ENCODE measurements around the gene RPS2.

The RPS2 gene

GRCh38 chr16:1918351-1919326 is 46.0 kb downstream of the RPS2 start, which contains the start of gene HS3ST6:
Gene HS3ST6, minus strand, starts transcription at chr16:1918415. Its CDS starts 92 bp downstream, at chr16:1918323.
- no peaks in the 10 kb centered on the region for H3K79me2 ChIP-seq (ENCODE audit: insufficient read depth, low read length)
- H3K4me1 ChIP-seq (ENCODE audit: insufficient read depth, low read length, severe bottlenecking), result no peaks in the 10 kb centered on the region
- H3K27me3 ChIP-seq (ENCODE audit: insufficient read depth, low read length), result peaks cover 3% of the 10 kb centered on the region; the same call in 1 of the 2 replicates
- H3K4me3 ChIP-seq (ENCODE audit: low read depth, low read length, poor library complexity, severe bottlenecking), result no peak within 1 kb of the TSS
- H3K36me3 ChIP-seq (ENCODE audit: insufficient read depth, low read length), result no peaks in the 10 kb centered on the region
- H3F3A ChIP-seq (ENCODE audit: insufficient read depth, low read length), result no peaks in the 10 kb centered on the region
- no peak within 1 kb of the TSS for H3K4me2 ChIP-seq (ENCODE audit: low read length)
- no peaks in the 10 kb centered on the region for H4K20me1 ChIP-seq (ENCODE audit: insufficient read depth, low read length)
- TF ChIP-seq CTCF (IDR thresholded peaks at IDR 0.05; ENCODE audit: low read length) (no peak), EZH2 (IDR thresholded peaks at IDR 0.05; ENCODE audit: borderline replicate concordance, low read length) (no peak)
- no peaks in the 10 kb centered on the region for H3K9me3 ChIP-seq (ENCODE audit: low read length)
- no peaks in the 10 kb centered on the region for H3K9me2 ChIP-seq (ENCODE audit: low read depth, low read length)
- no peak within 1 kb of the TSS for H2AFZ ChIP-seq (ENCODE audit: low read length)
- H3K27ac ChIP-seq (ENCODE audit: low read depth, low read length, poor library complexity, severe bottlenecking), result no peak within 1 kb of the TSS
- no peak within 1 kb of the TSS for H3K9ac ChIP-seq (ENCODE audit: low read length)

DNA sequence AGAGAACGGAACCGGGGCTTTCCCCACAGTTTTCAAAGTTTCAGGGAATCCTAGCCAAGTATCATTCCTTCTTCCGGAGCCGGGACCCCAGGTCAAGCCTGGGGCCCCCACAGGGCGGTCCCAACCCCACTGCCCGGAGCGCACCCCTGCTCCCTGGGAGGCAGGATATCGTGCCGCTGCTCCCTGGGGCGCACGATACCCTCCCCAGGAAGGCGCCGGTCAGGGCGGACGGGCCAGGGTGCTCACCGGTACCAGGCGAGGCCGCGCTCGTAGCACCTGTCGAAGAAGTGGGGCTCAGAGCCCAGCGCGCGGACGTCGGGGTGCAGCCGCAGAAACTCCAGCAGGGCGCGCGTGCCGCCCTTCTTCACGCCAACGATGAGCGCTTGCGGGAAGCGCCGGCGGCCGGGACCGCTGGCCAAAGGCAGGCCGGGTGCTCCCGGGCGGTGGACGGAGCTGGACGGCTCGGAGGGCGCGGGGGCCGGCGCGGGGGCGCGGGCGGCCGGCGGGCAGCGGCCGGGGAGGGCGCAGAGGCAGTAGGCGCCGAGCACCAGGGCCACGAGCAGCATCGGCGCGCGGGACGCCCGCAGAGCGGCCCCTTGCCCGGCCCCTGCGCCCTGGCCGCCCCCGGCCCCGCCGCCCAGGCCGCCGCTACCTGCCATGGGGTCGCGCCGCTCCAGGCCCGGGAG is 46.8 kb downstream of the RPS2 start:
- TF ChIP-seq EZH2 (IDR thresholded peaks at IDR 0.05; ENCODE audit: borderline replicate concordance, low read length) (no peak), CTCF (IDR thresholded peaks at IDR 0.05; ENCODE audit: low read length) (no peak)
- no peaks in the 10 kb centered on the region for H3K79me2 ChIP-seq (ENCODE audit: insufficient read depth, low read length)
- no peak overlapping the region for H3K4me3 ChIP-seq (ENCODE audit: low read depth, low read length, poor library complexity, severe bottlenecking)
- no peaks in the 10 kb centered on the region for H3K36me3 ChIP-seq (ENCODE audit: insufficient read depth, low read length)
- H2AFZ ChIP-seq (ENCODE audit: low read length), result no peak overlapping the region
- no peaks in the 10 kb centered on the region for H3K9me3 ChIP-seq (ENCODE audit: low read length)
- no peaks in the 10 kb centered on the region for H3K9me2 ChIP-seq (ENCODE audit: low read depth, low read length)
- no peak overlapping the region for H3K9ac ChIP-seq (ENCODE audit: low read length)
- no peaks in the 10 kb centered on the region for H3K4me1 ChIP-seq (ENCODE audit: insufficient read depth, low read length, severe bottlenecking)
- peaks cover 3% of the 10 kb centered on the region; the same call in 1 of the 2 replicates for H3K27me3 ChIP-seq (ENCODE audit: insufficient read depth, low read length)
- H3F3A ChIP-seq (ENCODE audit: insufficient read depth, low read length), result no peaks in the 10 kb centered on the region
- no peak overlapping the region for H3K4me2 ChIP-seq (ENCODE audit: low read length)
- no peaks in the 10 kb centered on the region for H4K20me1 ChIP-seq (ENCODE audit: insufficient read depth, low read length)
- H3K27ac ChIP-seq (ENCODE audit: low read depth, low read length, poor library complexity, severe bottlenecking), result no peak overlapping the region

DNA sequence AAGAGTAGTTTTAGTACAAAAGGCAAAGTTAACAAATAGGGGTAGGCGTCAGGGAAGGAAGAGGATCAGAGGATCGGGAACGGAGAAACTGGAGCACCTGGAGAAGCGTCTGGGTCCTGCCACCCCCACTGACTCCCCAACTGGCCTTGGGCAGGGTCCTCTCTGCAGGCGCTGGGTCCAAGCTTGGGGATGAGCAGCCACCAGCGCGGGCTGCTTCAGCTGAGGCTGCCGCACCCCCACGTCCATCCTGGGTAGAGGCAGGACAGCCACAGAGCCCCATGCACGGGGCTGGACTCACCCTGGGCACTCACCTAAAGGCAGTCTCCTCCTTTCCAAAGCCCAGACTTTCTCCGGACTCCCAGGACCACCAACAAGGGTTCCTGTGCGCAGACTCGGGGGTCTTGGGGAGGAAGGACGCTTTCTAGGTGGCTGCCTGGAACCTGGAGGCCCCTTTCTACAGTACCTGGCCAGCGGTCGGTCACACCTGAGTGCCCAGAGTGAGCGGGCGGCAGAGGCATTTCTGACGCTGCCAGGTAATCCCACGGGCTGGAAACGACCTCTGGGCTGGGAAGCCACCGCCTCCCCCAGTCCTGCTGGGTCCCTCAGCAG is 47.5 kb downstream of the RPS2 start:
- H2AFZ ChIP-seq (ENCODE audit: low read length), result no peak overlapping the region
- no peak overlapping the region for H3K27ac ChIP-seq (ENCODE audit: low read depth, low read length, poor library complexity, severe bottlenecking)
- H3K9me3 ChIP-seq (ENCODE audit: low read length), result no peaks in the 10 kb centered on the region
- H3F3A ChIP-seq (ENCODE audit: insufficient read depth, low read length), result no peaks in the 10 kb centered on the region
- no peaks in the 10 kb centered on the region for H3K36me3 ChIP-seq (ENCODE audit: insufficient read depth, low read length)
- no peak overlapping the region for H3K4me2 ChIP-seq (ENCODE audit: low read length)
- H3K27me3 ChIP-seq (ENCODE audit: insufficient read depth, low read length), result peaks cover 3% of the 10 kb centered on the region; the same call in 1 of the 2 replicates
- no peaks in the 10 kb centered on the region for H3K9me2 ChIP-seq (ENCODE audit: low read depth, low read length)
- H4K20me1 ChIP-seq (ENCODE audit: insufficient read depth, low read length), result no peaks in the 10 kb centered on the region
- TF ChIP-seq CTCF (IDR thresholded peaks at IDR 0.05; ENCODE audit: low read length), result no peak
- no peak for TF ChIP-seq EZH2 (IDR thresholded peaks at IDR 0.05; ENCODE audit: borderline replicate concordance, low read length)
- no peaks in the 10 kb centered on the region for H3K79me2 ChIP-seq (ENCODE audit: insufficient read depth, low read length)
- no peaks in the 10 kb centered on the region for H3K4me1 ChIP-seq (ENCODE audit: insufficient read depth, low read length, severe bottlenecking)
- no peak overlapping the region for H3K4me3 ChIP-seq (ENCODE audit: low read depth, low read length, poor library complexity, severe bottlenecking)
- H3K9ac ChIP-seq (ENCODE audit: low read length), result no peak overlapping the region

Data from OCI-LY1 (cell line).